HG03442 (cell line): ENCODE measurements around the gene MAP6D1.

ENCODE experiments used
- ATAC-seq: cut with Tn5 transposase; IDR thresholded peaks from one replicate; pipeline ENCODE4 v1.9.1; 2021; ENCODE audit warnings: mild to moderate bottlenecking, moderate library complexity; ENCODE audit not compliant: unreplicated experiment

MAP6D1 gene

DNA sequence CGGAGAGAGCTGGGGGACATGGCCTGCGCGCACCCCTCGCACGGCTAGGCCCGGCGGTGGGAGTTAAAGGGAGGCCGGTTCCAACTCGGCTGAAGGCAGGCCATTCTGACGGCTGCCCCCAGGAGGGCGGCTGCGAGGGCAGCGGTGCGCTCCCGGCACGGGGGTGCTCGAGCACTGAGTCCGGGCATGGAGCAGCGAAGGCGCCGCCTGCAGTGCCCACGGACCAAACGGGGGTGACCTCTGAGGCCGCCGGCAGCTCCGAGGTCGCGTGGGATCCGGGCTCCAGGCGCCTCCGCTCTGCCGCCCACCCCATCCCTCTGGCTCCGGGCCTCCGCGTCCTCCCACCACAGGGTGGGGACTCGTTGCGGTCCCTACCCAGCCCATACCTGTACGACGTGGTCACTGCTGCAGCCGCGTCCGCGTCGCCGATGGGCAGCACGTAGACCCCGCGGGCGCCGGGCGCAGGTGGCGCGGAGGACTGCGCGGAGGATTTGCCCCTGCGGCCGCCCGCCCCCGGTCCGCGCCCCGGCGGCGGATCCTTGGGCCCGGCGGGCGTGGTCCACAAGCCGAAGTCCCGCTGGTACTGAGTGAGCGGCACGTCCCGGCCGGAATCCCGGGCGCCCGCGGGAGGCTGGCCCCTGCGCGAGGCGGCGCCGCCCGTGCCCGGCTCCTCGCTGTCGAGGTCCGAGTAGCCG, 469 bp downstream of the MAP6D1 start:
- ATAC-seq, result peak; percentile 27

DNA sequence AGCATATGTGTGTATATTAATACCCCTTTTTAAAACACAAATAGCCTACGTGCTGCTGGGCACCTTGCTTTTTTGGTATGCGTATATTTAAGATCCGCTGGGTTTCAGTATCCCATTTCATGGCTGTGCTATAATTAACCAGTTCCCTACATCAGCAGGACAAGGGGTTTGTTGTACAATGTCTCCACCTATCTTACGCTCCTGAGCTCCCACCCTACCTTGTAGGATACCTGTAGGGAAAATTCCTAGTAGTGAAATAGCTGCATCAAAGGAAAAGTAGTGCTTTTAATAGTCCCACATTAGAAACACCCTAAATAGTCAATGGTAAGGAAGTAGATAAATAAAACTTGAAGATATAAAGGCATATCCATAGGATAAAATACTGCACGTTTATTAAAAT, 1.4 kb downstream of the MAP6D1 start:
- ATAC-seq, result no peak

GRCh38 chr3:183822631-183823030, 2.7 kb downstream of the MAP6D1 start:
- ATAC-seq, result no peak

DNA sequence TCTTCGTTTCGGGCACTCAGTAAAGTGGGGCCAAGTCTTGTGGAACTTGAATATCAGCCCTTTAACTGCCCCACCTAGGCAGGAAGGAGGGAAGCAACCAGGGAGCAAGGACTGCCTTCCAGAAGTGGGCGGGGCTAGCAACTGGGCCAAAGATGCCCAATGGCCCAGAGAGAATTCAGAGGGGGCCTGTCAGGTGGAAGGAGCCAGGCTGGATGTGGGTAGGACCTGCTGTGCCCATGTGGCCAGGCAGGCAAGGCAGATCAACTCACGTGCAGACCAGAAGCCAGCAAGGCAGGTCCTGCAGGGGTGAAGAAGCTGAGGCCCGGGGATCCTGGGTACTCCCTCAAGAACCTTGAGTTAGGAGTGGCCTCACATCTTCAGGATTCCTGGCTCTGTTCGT, 5.5 kb downstream of the MAP6D1 start:
- no peak for ATAC-seq

DNA sequence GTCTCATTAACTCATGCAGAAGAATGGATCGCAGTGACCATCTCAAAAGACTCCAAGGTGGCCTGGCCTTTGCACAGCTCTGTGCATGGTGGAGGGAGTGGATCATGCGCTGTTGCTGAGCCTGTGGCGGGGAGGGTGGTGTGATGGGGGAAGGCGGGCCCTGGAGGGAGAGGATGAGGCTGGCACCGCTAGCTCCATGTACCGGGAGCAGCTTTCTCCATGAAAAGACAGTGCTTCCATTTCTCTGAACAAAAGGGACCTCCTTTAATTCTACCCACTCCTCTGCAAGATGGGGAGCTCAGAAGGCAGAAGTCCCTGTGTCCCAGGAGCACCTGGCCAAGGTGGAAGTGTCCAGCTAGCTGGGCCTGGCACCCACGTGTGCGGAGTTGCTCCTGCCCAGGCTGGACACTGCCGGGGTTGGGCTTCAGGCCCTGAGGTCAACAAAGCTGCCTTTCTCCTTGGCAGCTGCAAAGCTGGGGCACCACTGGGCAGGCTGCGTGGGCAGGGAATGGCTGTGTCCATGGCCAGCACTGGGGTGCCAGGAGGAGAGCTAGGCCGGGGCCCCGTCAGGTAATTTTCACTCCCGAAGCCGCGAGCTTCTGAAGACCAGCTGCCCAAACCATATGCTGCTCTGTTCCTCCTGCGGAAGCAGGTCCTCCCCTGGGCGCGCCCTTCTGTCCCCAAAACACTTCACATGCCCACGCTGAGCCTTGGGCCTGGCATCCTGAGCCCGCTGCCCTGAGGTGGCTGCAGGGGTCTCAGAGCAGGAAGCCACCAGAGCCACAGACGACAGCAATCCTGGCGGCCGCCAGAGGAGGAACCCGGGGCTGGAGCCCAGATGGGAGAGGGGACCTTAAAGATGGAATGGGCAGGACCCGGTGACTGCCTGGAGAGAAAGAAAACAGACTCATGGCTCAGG, 6.4 kb downstream of the MAP6D1 start:
- no peak for ATAC-seq

DNA sequence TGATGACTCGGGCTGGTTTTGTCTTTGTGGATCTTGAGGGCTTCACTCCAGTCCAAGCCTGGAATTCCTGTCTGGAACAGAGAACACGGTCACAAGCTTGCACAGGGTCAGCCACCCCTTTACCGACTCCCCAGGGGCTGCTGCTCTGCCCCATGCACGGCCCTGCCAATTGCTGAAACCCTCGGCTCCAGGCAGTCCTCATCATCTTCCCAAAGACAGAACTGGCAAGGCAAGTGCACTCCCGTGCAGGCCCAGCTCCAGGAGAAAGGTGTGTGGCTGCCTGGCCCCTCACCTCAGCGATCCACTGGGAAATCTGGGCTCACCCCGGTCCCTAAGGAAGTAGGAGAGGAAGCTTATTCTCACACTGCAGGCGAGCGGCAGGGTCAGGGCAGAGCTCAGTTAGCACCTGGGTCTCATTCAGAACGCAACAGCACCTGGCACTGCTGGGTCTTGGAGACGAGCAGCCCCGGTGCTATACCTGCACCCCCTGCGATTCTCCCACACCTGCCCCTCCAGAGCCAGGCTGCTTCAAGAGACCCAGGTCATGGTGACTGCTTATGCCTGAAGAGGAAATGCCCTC, 7.2 kb downstream of the MAP6D1 start:
- no peak for ATAC-seq

GRCh38 chr3:183817639-183818038, 7.7 kb downstream of the MAP6D1 start:
- no peak for ATAC-seq

DNA sequence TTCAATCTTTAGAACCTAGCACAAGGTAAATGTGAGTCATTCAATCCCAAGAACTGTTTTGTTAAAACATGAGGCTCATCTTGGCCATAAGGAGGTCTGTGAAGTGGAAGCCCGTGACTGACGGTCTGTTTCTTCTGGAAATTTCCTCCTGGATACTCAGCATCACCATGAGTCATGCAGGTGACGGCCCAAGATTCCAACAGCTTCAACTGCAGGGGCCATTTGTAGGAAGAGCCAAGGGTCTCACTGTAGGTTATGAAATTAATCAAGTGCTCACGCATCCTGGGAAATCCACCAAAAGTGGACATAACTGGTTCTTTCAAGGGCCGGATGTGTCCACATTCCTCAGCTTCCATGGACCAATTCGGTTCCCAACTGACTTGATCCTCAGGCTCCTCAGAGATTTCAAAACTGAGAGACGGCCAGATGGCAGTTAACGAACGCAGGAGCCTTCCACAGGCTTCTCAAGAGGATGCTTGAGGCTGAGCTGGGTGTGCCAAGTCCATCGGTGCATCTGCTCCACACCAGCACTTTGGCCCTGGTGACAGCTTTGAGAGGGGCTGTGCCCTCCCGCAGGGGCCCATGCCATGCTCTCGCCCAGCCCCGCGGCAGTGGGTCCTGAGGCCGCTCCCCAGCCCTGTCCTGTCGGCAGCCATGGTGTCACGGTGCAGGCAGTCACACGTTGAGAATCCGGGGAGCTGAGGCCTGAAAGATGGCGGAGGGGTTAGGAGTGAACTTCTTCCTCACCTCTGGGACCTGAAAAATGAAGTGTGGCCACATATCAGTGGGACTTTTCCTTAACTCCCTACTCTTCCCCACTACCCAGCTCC, 8.5 kb downstream of the MAP6D1 start:
- ATAC-seq, result no peak

DNA sequence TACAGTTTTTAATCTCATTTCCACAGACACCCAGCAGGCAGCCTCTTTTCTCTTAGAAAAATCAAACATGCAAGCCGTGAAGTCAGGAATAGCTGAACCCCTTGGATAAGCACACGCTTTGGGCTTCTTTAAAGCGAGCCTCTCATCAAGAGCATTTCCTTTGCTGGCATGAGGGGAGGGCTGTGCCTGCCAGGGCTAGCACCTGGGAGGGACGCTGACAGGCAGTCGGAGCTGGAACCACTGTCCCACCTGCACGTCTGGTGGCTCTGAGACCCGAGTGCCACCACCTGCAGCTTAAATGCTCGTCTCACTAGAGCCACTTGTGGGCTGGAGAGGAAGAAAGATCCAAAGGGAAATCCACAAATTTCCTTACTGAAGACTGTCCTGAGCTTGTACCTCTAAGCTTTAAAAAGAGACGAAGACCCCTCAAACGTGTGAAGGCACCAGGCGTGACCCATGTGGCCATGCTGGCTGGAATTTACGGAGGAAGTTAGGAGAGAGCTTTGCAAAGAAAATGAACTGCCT, 9.4 kb downstream of the MAP6D1 start:
- no peak for ATAC-seq

- ATAC-seq, result no peak
Observed at GRCh38 chr3:183815563-183815940, 9.8 kb downstream of the MAP6D1 start.

GRCh38 chr3:183814240-183814639, 11.1 kb downstream of the MAP6D1 start:
- no peak for ATAC-seq

- ATAC-seq, result no peak
Observed at GRCh38 chr3:183812761-183813445, 12.5 kb downstream of the MAP6D1 start.

DNA sequence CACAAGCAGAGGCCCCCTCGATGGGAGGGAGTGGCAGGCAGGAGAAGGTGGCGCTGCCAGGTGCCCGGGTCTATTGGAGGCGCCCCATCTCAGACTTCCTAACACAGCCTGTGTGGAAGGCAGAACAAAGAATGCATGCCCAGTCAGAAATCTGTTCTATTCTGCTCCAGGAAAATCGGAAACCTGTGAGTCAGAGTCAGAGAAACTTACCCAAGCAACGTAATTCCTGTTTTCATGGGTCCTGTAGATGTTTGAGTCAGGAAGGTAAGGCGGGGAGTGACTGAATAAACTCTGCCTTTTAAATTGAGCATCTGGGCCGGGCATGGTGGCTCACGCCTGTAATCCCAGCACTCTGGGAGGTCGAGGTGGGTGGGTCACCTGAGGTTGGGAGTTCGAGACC, 13.7 kb downstream of the MAP6D1 start:
- no peak for ATAC-seq

GRCh38 chr3:183810643-183811594, 14.5 kb downstream of the MAP6D1 start:
- ATAC-seq, result no peak

DNA sequence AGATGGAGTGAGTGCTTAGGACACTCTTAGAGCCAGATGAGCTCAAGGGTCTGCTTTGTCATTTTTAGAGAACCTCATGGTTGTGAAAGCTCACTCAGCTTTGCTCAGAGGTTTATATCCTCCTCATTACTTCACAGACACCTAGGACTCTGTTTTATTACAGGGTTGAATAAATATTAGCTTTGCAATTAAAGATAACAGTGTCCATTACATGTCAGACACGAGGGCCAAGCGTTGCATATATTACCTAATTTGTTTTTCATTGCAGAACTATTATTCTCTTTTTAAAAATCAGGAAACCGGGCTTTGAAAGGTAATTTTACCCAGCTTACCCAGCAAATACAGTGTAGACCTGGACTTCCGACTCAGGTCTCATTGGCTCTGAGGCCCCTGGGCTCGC, 16.1 kb downstream of the MAP6D1 start:
- no peak for ATAC-seq

GRCh38 chr3:183808355-183808754, 17.0 kb downstream of the MAP6D1 start:
- no peak for ATAC-seq

GRCh38 chr3:183807881-183808280, 17.5 kb downstream of the MAP6D1 start:
- no peak for ATAC-seq

- ATAC-seq, result no peak
Observed at GRCh38 chr3:183807209-183807728, 18.1 kb downstream of the MAP6D1 start.

DNA sequence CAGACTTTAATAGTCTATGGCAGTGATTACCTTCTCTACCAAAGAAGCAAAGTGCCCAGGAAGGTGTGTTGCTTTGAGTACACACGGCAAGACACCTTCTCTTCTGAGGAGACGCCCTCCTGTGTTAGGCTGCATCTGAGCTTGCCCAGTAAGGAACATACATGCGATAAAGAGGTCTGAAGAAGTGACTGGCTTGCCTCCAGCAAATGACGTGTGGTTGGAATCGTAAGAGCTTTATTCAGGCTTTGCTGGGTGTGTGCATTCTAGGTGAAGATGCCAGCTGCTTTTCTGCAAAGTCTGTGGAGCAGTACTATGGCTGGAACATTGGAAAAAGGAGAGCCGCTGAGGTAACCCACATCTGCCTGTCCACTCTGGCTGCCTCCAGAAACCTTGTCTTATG, 22.4 kb downstream of the MAP6D1 start:
- ATAC-seq, result no peak
